Mesothelial cell of epicardium (in vitro differentiated cells): ENCODE results near the gene CRYGA. TPM values are rescaled to one million over a fixed set of nuclear protein-coding genes. Genes with fewer than 3 reads are reported as not detected.
A peak's percentile ranks its signal among the peaks of the same experiment; 100 is the strongest.
"Not testable (repeated sequence)": the region's sequence is repeated elsewhere in the genome, so short reads cannot be mapped to it uniquely, and the experiment has no call there.

Experiments used
- DNase-seq, 2 experiments: peaks; one replicate each; pipeline ENCODE4 v3.0.0; 2021; ENCODE audit warnings: low spot score in 2 of 2; ENCODE audit not compliant: unreplicated experiment in 2 of 2
- H3K27ac Mint-ChIP-seq: 2 replicates; pipeline ENCODE4 v1.8.0; 2021; ENCODE audit warnings: mixed read lengths
- H3K27me3 Mint-ChIP-seq: 2 replicates; pipeline ENCODE4 v1.8.0; 2021; ENCODE audit warnings: low read depth, mixed read lengths
- H3K36me3 Mint-ChIP-seq: 2 replicates; pipeline ENCODE4 v1.8.0; 2021; ENCODE audit warnings: mixed read lengths
- H3K4me1 Mint-ChIP-seq: 2 replicates; pipeline ENCODE4 v1.8.0; 2021; ENCODE audit warnings: mixed read lengths
- H3K4me3 Mint-ChIP-seq: 2 replicates; pipeline ENCODE4 v1.8.0; 2021; ENCODE audit warnings: mild to moderate bottlenecking, moderate library complexity, mixed read lengths
- H3K9me3 Mint-ChIP-seq: 2 replicates; pipeline ENCODE4 v1.8.0; 2021; ENCODE audit warnings: mixed read lengths
- CTCF ChIP-seq: fragments of 200-600 bp; sonication (generic); IDR thresholded peaks from one replicate; pipeline ENCODE4 v1.5.0; 2021; ENCODE audit warnings: antibody characterized with exemption; ENCODE audit not compliant: unreplicated experiment
- total RNA-seq: library from RNA; stranded (reverse); gene quantifications from 3 replicates; pipeline ENCODE4 v1.2.1, GENCODE V29; 2021

The CRYGA gene
- total RNA-seq, 1 donor from 2014 or later, result not detected

- peaks cover 4% of the 10 kb centered on the region for H3K9me3 Mint-ChIP-seq
- H3K36me3 Mint-ChIP-seq, result no peaks in the 10 kb centered on the region
- H3K4me1 Mint-ChIP-seq, result peaks cover 12% of the 10 kb centered on the region
- no peaks in the 10 kb centered on the region for H3K27me3 Mint-ChIP-seq
- TF ChIP-seq CTCF, result no peak
- peak overlapping the region; percentile 54 for H3K4me3 Mint-ChIP-seq
- H3K27ac Mint-ChIP-seq, result no peak overlapping the region
- DNase-seq, result no peak
Measured at GRCh38 chr2:208112969-208113368, 50.4 kb downstream of the CRYGA start.

- H3K4me3 Mint-ChIP-seq, result peak overlapping the region; percentile 9
Measured at GRCh38 chr2:208112273-208112745, 51.1 kb downstream of the CRYGA start.

More at GRCh38 chr2:208112273-208112745, 51.1 kb downstream of the CRYGA start:
- not testable (repeated sequence) for H3K27ac Mint-ChIP-seq, H3K9me3 Mint-ChIP-seq, H3K27me3 Mint-ChIP-seq, DNase-seq, H3K36me3 Mint-ChIP-seq
- peaks cover 12% of the 10 kb centered on the region for H3K4me1 Mint-ChIP-seq

Other genes starting within 250 kb of the CRYGA start
- 14.7 to 16.2 TPM (median 15.1 TPM) in 3 replicates for gene PLEKHM3, start 138.1 kb downstream of the CRYGA start, total RNA-seq
- gene CRYGD, start 39.1 kb downstream of the CRYGA start, total RNA-seq, result not detected in 3 replicates
- not detected in 3 replicates for gene CRYGC, start 33.8 kb downstream of the CRYGA start, total RNA-seq
- not detected in 3 replicates for gene CRYGB, start 17.4 kb downstream of the CRYGA start, total RNA-seq
- not detected in 3 replicates for gene C2orf80, start 26.4 kb upstream of the CRYGA start, total RNA-seq
- gene IDH1, start 91.5 kb upstream of the CRYGA start, total RNA-seq, result 82.9 to 89.3 TPM (median 87.7 TPM) in 3 replicates
- 41.4 to 46.7 TPM (median 46.4 TPM) in 3 replicates for gene PIKFYVE, start 102.7 kb upstream of the CRYGA start, total RNA-seq
- gene PTH2R, start 243.2 kb upstream of the CRYGA start, total RNA-seq, result not detected in 3 replicates